ENCODE measurements around the gene MCF2L2.

- no peak for TF ChIP-seq CTCF (IDR thresholded peaks at IDR 0.05)
- TF ChIP-seq POLR2A (IDR thresholded peaks at IDR 0.05) = no peak
- TF ChIP-seq POLR2AphosphoS5 (IDR thresholded peaks at IDR 0.05) = no peak
- no peak for TF ChIP-seq EP300 (IDR thresholded peaks at IDR 0.05)
Observed at GRCh38 chr3:183338520-183338919, 89.9 kb downstream of the MCF2L2 start.
